ENCODE results near the gene AMER3.
"Not testable (repeated sequence)": the region's sequence is repeated elsewhere in the genome, so short reads cannot be mapped to it uniquely, and the experiment has no call there.

The AMER3 gene

GRCh38 chr2:130755256-130756052 is at the start of gene AMER3:
Gene AMER3 (plus strand): TSS chr2:130755540. CDS start chr2:130762073, 6,533 bp downstream.
- DNase-seq: no peak

GRCh38 chr2:130714795-130715194 is 40.5 kb upstream of the AMER3 start:
- not testable (repeated sequence) for DNase-seq

- no peak for DNase-seq
Measured at GRCh38 chr2:130720036-130720435, 35.3 kb upstream of the AMER3 start.

- no peak for DNase-seq
Measured at GRCh38 chr2:130720528-130720927, 34.8 kb upstream of the AMER3 start.

- no peak for DNase-seq
Measured at GRCh38 chr2:130724455-130724854, 30.9 kb upstream of the AMER3 start.

DNA sequence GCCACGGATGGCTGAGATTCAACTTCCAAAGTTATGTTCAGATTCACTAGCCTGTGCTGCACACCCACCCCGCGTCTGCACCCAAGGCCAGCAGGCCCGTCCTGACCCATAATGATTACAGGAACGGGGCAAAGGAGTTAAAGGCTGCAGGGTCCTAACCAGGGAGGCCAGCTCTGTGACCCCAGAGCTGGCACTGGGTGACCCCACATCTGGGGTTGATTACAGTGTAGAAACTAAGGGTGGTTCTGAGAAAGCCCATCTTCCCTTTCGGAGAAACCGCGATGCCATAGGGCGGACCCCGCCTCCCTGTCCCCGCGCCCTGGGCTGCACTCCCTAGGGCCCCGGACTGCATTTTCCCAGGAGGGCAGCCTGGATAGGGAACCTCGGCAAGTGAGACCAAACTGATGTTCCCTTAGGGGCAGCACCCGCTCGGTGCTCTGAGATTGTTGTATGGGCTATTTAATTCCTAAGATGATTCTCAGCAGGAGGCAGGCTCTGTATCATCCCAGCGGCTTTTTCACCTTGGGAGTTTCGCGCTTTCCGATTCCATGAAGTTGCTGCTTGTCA is 28.6 kb upstream of the AMER3 start:
- DNase-seq: peak in 1 of 2 donors; percentile 7

GRCh38 chr2:130727286-130727924 is 27.9 kb upstream of the AMER3 start:
- peak; percentile 90 to 95 for DNase-seq

- DNase-seq: peak; percentile 20 to 65
Measured at GRCh38 chr2:130728007-130728454, 27.3 kb upstream of the AMER3 start.

DNA sequence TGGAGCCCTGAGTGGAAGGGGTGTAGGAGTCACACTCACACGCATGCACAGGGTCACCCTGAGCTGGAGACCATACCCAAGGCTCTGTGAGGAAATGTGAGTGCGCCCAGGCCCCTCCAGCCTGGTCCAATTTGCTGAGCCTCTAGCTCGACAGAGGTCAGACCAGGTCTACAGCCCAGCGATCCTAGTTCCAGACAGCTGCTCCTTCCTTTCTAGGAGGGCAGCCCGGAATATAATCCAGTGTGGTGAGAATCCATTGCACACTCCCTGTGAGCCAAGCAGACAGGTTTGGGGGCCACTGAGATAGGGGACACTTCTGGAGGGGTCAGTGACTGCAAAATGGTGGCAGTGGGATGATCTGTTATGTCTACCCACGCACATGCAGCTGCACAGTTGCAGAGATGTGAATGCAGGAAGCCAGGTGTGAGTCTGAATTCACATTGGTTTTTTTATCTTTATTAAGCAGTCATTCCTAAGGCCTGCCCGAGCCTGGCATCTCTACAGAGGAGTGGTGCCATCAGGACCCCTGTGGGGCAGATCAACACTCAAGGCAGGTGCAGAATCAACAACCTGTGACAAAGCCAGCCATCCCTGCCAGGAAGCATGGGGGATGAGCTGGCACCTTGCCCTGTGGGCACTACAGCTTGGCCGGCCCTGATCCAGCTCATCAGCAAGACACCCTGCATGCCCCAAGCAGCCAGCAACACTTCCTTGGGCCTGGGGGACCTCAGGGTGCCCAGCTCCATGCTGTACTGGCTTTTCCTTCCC is 26.6 kb upstream of the AMER3 start, which contains the start of gene GPR148:
GPR148 (plus strand) TSS at position 522 of the 768 bp plus-strand sequence; CDS start at position 604, 82 bp downstream.
- DNase-seq: peak in 1 of 2 donors; percentile 14

DNA sequence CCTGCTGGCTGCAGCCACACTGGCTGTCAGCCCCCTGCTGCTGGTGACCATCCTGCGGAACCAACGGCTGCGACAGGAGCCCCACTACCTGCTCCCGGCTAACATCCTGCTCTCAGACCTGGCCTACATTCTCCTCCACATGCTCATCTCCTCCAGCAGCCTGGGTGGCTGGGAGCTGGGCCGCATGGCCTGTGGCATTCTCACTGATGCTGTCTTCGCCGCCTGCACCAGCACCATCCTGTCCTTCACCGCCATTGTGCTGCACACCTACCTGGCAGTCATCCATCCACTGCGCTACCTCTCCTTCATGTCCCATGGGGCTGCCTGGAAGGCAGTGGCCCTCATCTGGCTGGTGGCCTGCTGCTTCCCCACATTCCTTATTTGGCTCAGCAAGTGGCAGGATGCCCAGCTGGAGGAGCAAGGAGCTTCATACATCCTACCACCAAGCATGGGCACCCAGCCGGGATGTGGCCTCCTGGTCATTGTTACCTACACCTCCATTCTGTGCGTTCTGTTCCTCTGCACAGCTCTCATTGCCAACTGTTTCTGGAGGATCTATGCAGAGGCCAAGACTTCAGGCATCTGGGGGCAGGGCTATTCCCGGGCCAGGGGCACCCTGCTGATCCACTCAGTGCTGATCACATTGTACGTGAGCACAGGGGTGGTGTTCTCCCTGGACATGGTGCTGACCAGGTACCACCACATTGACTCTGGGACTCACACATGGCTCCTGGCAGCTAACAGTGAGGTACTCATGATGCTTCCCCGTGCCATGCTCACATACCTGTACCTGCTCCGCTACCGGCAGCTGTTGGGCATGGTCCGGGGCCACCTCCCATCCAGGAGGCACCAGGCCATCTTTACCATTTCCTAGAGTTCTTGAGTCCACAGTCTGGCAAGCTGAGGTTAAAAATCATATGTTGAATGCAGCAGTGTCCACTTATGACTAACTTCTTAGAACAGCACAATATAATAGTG is 25.7 kb upstream of the AMER3 start:
- DNase-seq: no peak

DNA sequence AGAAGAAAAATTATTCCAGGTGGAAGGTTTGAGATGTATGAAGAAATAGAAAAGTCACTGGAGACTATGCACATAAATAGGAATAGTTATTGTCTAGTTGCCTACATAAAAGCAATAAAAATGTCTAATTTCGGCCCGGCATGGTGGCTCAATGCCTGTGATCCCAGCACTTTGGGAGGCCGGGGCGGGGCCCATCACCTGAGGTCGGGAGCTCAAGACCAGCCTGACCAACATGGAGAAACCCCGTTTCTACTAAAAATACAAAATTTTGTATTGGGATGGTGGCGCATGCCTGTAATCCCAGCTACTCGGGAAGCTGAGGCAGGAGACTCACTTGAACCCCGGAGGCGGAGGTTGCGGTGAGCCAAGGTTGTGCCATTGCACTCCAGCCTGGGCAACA is 23.1 kb upstream of the AMER3 start:
- DNase-seq: not testable (repeated sequence)

DNA sequence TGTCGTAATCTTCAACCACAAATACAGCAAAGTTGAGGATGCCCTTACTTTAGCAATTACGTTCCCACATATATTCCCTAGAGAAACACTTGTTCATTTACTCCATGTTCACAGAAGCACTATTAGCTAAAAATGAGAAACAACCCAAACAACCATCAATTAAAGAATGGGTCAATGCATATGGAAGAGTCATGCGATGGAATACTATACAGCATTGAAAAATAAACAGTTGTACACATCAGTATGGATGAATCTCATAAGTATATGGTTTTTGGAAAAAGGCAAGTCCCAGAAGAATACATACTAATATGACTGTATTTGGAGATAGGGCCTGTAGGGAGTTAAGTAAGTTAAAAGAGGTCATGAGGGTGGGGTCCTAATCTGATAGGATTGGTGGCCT is 20.1 kb upstream of the AMER3 start:
- no peak for DNase-seq

GRCh38 chr2:130736487-130736886 is 18.9 kb upstream of the AMER3 start:
- DNase-seq: no peak

- DNase-seq: no peak
Measured at GRCh38 chr2:130737592-130737991, 17.7 kb upstream of the AMER3 start.

DNA sequence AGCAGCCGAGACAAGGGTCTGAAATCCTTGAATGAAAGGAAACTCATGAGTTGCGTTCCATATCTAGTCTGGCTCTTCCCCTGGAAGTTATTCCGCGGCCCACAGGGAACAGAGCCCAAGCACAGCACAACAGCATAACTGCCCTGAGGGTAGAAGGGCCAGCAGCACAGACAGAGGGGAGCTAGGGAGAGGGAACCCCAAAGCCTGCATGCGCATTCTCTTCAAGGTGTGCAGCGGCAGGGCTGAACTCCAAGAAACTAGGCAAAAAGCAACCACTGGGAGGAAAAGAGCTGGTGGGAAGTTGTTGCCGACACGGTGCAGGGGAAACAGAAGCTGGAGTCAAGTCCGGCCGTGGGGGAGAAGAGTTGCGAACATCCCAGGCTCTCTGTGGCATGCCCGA is 14.7 kb upstream of the AMER3 start:
- no peak for DNase-seq

DNA sequence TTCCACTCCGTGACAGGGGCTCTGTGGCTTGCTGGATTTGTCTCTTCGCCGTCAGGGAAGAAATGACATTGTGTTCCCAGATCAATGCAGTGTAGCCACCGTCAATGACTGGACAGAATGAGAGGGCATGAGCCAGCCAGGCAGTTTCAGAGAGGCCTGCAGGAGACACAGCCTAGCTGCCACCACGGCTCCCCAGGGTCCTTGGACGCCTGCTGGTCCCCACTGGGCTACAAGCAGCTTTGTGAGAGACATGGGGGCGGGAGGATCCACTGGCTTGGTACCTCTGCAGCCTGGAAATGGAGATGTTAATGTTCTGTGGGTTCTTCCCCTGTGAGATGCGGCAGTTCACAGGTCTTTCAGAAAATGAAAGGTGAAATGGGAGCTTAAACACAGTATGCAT is 12.1 kb upstream of the AMER3 start:
- no peak for DNase-seq

DNA sequence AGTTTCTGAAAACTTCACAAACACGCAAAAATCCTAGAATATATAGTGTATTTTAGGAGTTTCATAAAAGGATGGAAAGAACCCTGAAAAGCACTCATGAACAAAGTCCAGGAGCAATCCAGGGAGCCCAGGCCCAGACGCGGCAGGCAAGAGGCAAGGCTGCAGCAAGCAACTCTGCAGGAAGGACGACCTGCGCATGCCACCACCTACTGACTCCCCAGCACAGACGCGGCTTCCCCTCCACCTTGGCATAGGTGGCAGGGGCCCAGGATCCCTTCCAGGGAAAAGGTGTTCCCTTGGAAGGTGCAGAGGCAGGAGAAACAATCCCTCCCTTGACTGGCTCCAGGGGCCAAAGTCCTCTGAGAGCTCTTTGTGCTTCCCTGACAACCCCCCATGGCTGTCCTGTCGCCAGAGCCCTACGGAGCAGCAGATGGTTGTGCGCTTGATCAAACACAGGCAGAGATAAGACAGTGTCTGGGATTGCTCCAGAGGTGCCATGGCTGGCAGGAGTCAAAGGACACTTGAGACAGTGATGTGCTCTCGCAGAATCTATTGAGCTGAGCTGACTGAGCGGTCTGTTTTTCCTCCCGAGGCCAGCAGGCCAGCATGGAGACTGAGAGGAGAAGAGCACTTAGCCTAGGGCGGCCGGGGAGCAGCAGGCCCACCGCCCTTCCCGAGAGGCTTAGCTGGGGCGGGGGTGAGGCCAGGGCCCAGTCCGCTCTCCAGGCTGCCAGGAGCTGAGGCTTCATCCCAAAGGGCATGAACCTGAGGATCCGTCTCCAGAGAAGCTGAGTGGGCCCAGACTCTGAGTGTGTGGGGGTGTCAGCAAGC is 10.8 kb upstream of the AMER3 start:
- no peak for DNase-seq

DNA sequence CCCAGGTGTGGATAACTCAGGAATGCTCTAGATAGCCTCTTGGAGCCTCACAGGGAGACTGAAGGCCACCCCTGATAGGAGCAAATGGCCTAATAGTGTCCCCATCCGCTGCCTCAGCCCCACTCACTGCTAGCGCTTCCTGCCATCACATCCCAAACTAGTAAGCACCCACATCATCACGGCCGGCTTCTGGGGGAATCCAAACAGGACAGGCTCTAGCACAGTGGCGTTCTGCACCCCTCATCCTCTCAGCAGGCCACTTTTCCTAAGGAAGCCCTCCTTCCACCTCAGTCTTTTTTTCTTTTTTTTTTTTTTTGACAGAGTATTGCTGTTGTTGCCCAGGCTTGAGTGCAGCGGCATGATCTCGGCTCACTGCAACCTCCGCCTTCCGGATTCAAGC is 6.3 kb upstream of the AMER3 start:
- no peak for DNase-seq

DNA sequence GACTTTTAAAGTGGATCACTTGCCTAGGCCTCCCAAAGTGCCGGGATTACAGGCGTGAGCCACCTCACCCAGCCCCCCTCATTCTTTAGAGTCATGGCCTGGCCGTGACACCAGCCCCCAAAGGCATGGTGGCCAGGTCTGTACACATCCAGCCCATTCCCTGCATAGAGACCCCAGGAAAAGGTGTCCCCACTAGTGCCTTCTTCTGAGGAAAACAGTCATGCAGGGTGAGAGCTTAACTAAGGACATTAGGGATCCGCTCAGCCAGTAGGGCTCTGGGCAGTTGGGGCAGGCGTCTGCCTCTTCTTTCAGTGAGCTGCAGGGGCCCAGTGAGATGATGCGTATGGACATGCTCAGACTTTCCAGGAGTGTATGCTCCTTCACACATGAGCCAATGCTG is 5.7 kb upstream of the AMER3 start:
- DNase-seq: no peak

GRCh38 chr2:130754811-130755210 is 529 bp upstream of the AMER3 start:
- no peak for DNase-seq
